B cell (primary cell): ENCODE results near the gene MUC5AC. TPM values are rescaled to one million over a fixed set of nuclear protein-coding genes. Genes with fewer than 3 reads are reported as not detected.
"Not testable (repeated sequence)": the region's sequence is repeated elsewhere in the genome, so short reads cannot be mapped to it uniquely, and the experiment has no call there.

ENCODE experiments used
- ATAC-seq: fragments of 200-7000 bp; cut with Tn5 transposase; one replicate; pipeline ENCODE4 v1.10.0; 2021; ENCODE audit warnings: low read depth, mild to moderate bottlenecking, moderate number of reproducible peaks, moderate library complexity
- CTCF ChIA-PET: fragments of 350-600 bp; sonication (Branson Sonifier 250); formaldehyde crosslinking; loops from one replicate; lab custom pipeline; 2021; ENCODE audit warnings: antibody characterized with exemption, inconsistent platforms; lab: Charles Lee
- POLR2A ChIA-PET: fragments of 350-600 bp; sonication (Branson Sonifier 250); formaldehyde crosslinking; loops from one replicate; lab custom pipeline; 2021; ENCODE audit warnings: antibody characterized with exemption; lab: Charles Lee
- DNase-seq: peaks from one replicate; pipeline ENCODE4 v3.0.0; 2013
- H2AFZ ChIP-seq: 2 replicates; pipeline ENCODE4 v1.6.1; 2012; ENCODE audit warnings: mild to moderate bottlenecking, low read depth, low read length; ENCODE audit not compliant: insufficient read depth, poor library complexity, severe bottlenecking
- H3K27ac ChIP-seq, 2 donors: 1 replicate in 1 of 2; 2 replicates in 1 of 2; pipeline ENCODE4 v1.5.1; 2012 to 2013; ENCODE audit warnings: low read length in 2 of 2, mild to moderate bottlenecking in 2 of 2, moderate library complexity in 1 of 2
- H3K27me3 ChIP-seq, 4 experiments: fragments of 200-600 bp in 1 of 4; sonication (generic) in 1 of 4; replicated peaks in 1 of 4; 1 replicate in 2 of 4; 2 replicates in 2 of 4; pipeline versions ENCODE4 v1.6.1 to v1.7.0; 2013 to 2016; ENCODE audit warnings: low read length in 3 of 4, mild to moderate bottlenecking in 2 of 4, mixed read lengths in 1 of 4, moderate library complexity in 1 of 4; ENCODE audit not compliant: insufficient read depth in 4 of 4, control insufficient read depth in 3 of 4; ENCODE audit errors: control extremely low read depth in 1 of 4
- H3K36me3 ChIP-seq, 2 experiments: replicated peaks in 1 of 2; 1 replicate in 1 of 2; 2 replicates in 1 of 2; pipeline versions ENCODE4 v1.6.1 to v1.7.1; 2013; ENCODE audit warnings: low read length in 1 of 2; ENCODE audit not compliant: insufficient read depth in 2 of 2, control insufficient read depth in 1 of 2; ENCODE audit errors: control extremely low read depth in 1 of 2, extremely low read depth in 1 of 2
- H3K4me1 ChIP-seq, 2 donors: fragments of 200-600 bp in 1 of 2; sonication (generic) in 1 of 2; 1 replicate in 1 of 2; 2 replicates in 1 of 2; pipeline versions ENCODE4 v1.5.1 to v1.6.1; 2013 to 2017; ENCODE audit warnings: low read length in 2 of 2; ENCODE audit not compliant: control insufficient read depth in 2 of 2, insufficient read depth in 2 of 2
- H3K4me2 ChIP-seq: replicated peaks from 2 replicates; pipeline ENCODE3; 2012; ENCODE audit warnings: mild to moderate bottlenecking, low read depth, low read length; ENCODE audit not compliant: poor library complexity, severe bottlenecking
- H3K4me3 ChIP-seq, 5 experiments: fragments of 200-600 bp in 1 of 5; sonication (generic) in 1 of 5; 1 replicate in 3 of 5; 2 replicates in 2 of 5; pipeline versions ENCODE4 v1.5.1 to v1.7.0; 2011 to 2016; ENCODE audit warnings: low read length in 4 of 5, mild to moderate bottlenecking in 4 of 5, low read depth in 2 of 5, control low read depth in 1 of 5, moderate library complexity in 1 of 5; ENCODE audit not compliant: insufficient read depth in 1 of 5; ENCODE audit errors: control extremely low read depth in 1 of 5, extremely low read depth in 1 of 5
- H3K79me2 ChIP-seq: fragments of 200-600 bp; sonication (generic); one replicate; pipeline ENCODE4 v1.6.0; 2016; ENCODE audit warnings: low read length; ENCODE audit not compliant: control insufficient read depth, insufficient read depth
- H3K9ac ChIP-seq: fragments of 200-600 bp; sonication (generic); 2 replicates; pipeline ENCODE4 v1.6.1; 2017; ENCODE audit warnings: mild to moderate bottlenecking, low read length, moderate library complexity
- H3K9me3 ChIP-seq, 3 donors: one replicate each; pipeline versions ENCODE4 v1.6.1 to v1.7.1; 2013; ENCODE audit warnings: low read length in 2 of 3; ENCODE audit not compliant: control insufficient read depth in 2 of 3, insufficient read depth in 1 of 3; ENCODE audit errors: control extremely low read depth in 1 of 3
- H4K20me1 ChIP-seq: 2 replicates; pipeline ENCODE4 v1.6.0; 2012; ENCODE audit warnings: mild to moderate bottlenecking, low read length; ENCODE audit not compliant: insufficient read depth, control insufficient read depth, poor library complexity, severe bottlenecking
- H3K27ac Mint-ChIP-seq: one replicate; pipeline ENCODE4 v1.8.0; 2021; ENCODE audit warnings: mixed read lengths
- H3K27me3 Mint-ChIP-seq: one replicate; pipeline ENCODE4 v1.8.0; 2021; ENCODE audit warnings: mixed read lengths
- H3K4me1 Mint-ChIP-seq: one replicate; pipeline ENCODE4 v1.8.0; 2021; ENCODE audit warnings: mixed read lengths
- H3K4me3 Mint-ChIP-seq: one replicate; pipeline ENCODE4 v1.8.0; 2021; ENCODE audit warnings: mixed read lengths
- H3K9me3 Mint-ChIP-seq: one replicate; pipeline ENCODE4 v1.8.0; 2022; ENCODE audit warnings: mixed read lengths; ENCODE audit not compliant: insufficient read depth
- EZH2 ChIP-seq: IDR thresholded peaks from 2 replicates; pipeline ENCODE4 v1.6.1; 2012; ENCODE audit warnings: borderline replicate concordance, low read depth, mild to moderate bottlenecking, moderate library complexity, low read length; ENCODE audit not compliant: insufficient read depth, poor library complexity, severe bottlenecking
- WGBS: methylation state at CpG from one replicate; pipeline ENCODE4 v1.1.5; 2013; ENCODE audit warnings: missing lambda C conversion rate; ENCODE audit not compliant: insufficient coverage; 5-methylcytosine and 5-hydroxymethylcytosine counted together
- intact Hi-C: fragments of 100-400 bp; cut with micrococcal nuclease; formaldehyde crosslinking; loops from one replicate; pipeline ENCODE4 v1.10.0; 2022
- polyA plus RNA-seq: library from polyadenylated mRNA; depleted of rRNA; stranded (reverse); fragments of >200 nt; gene quantifications from 2 replicates; pipeline ENCODE4 v1.2.3, GENCODE V29; 2012
- total RNA-seq, 2 donors: library from RNA; stranded (reverse); fragments of 120-200 nt in 1 of 2; gene quantifications; 1 replicate in 1 of 2; 2 replicates in 1 of 2; pipeline versions ENCODE4 v1.2.3 to v1.2.4, GENCODE V29; 2013 to 2022
- TF ChIP-seq, protein P1 (sequence below): fragments of 200-600 bp; IDR thresholded peaks from one replicate; pipeline ENCODE4 v1.8.0; 2022; ENCODE audit warnings: antibody characterized with exemption, mild to moderate bottlenecking

The MUC5AC gene
- total and polyA plus RNA-seq, 2 donors (not counting 1 experiment from before 2014, with no cell fraction given) = not detected

GRCh38 chr11:1241706-1242105 lies 84.0 kb downstream of the MUC5AC start:
- Histone ChIP-seq H3K4me2 (no peak overlapping the region), H4K20me1 (no peaks in the 10 kb centered on the region), H3K4me1 (no peaks in the 10 kb centered on the region), H3K4me3 (no peak overlapping the region), H3K9me3 (peaks cover 0 to 13% (median 0%) of the 10 kb centered on the region in 3 donors), H3K27me3 (no peaks in the 10 kb centered on the region), H3K27ac (no peak overlapping the region), H3K36me3 (no peaks in the 10 kb centered on the region), H2AFZ (no peak overlapping the region), H3K9ac (no peak overlapping the region), H3K79me2 (no peaks in the 10 kb centered on the region)
- no peak overlapping the region for H3K4me3 Mint-ChIP-seq
- H3K9me3 Mint-ChIP-seq = no peaks in the 10 kb centered on the region
- ATAC-seq (no peak), DNase-seq (no peak)
- POLR2A ChIA-PET = no interaction called here
- H3K4me1 Mint-ChIP-seq = no peaks in the 10 kb centered on the region
- TF ChIP-seq EZH2 = no peak
- TF ChIP-seq, protein P1, sequence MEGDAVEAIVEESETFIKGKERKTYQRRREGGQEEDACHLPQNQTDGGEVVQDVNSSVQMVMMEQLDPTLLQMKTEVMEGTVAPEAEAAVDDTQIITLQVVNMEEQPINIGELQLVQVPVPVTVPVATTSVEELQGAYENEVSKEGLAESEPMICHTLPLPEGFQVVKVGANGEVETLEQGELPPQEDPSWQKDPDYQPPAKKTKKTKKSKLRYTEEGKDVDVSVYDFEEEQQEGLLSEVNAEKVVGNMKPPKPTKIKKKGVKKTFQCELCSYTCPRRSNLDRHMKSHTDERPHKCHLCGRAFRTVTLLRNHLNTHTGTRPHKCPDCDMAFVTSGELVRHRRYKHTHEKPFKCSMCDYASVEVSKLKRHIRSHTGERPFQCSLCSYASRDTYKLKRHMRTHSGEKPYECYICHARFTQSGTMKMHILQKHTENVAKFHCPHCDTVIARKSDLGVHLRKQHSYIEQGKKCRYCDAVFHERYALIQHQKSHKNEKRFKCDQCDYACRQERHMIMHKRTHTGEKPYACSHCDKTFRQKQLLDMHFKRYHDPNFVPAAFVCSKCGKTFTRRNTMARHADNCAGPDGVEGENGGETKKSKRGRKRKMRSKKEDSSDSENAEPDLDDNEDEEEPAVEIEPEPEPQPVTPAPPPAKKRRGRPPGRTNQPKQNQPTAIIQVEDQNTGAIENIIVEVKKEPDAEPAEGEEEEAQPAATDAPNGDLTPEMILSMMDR = no peak
- no peaks in the 10 kb centered on the region for H3K27me3 Mint-ChIP-seq
- WGBS = 97% methylated on average over 20 of the region's 20 CpGs
- no peak overlapping the region for H3K27ac Mint-ChIP-seq
- intact Hi-C loops = no loop called here
- CTCF ChIA-PET = no interaction called here

GRCh38 chr11:1242289-1242688 lies 84.5 kb downstream of the MUC5AC start:
- H3K79me2 ChIP-seq = no peaks in the 10 kb centered on the region
- H3K4me1 ChIP-seq = no peaks in the 10 kb centered on the region
- no peak overlapping the region for H3K4me3 Mint-ChIP-seq
- no peaks in the 10 kb centered on the region for H3K9me3 Mint-ChIP-seq
- no peaks in the 10 kb centered on the region for H3K4me1 Mint-ChIP-seq
- H2AFZ ChIP-seq = no peak overlapping the region
- H3K4me3 ChIP-seq = no peak overlapping the region
- TF ChIP-seq, protein P1 = no peak
- TF ChIP-seq EZH2 = no peak
- no peak overlapping the region for H3K9ac ChIP-seq
- H3K9me3 ChIP-seq = peaks cover 0 to 13% (median 0%) of the 10 kb centered on the region in 3 donors
- H3K27me3 Mint-ChIP-seq = no peaks in the 10 kb centered on the region
- ChIA-PET CTCF (no interaction called here), POLR2A (no interaction called here)
- no peak for ATAC-seq
- intact Hi-C loops = no loop called here
- DNase-seq = no peak
- no peaks in the 10 kb centered on the region for H3K27me3 ChIP-seq
- H3K4me2 ChIP-seq = no peak overlapping the region
- WGBS = 97% methylated on average over 20 of the region's 20 CpGs
- no peaks in the 10 kb centered on the region for H3K36me3 ChIP-seq
- H3K27ac Mint-ChIP-seq = no peak overlapping the region
- no peak overlapping the region for H3K27ac ChIP-seq
- H4K20me1 ChIP-seq = no peaks in the 10 kb centered on the region

GRCh38 chr11:1242751-1243150 lies 85.0 kb downstream of the MUC5AC start:
- H3K4me1 Mint-ChIP-seq, H3K27ac ChIP-seq, H3K27ac Mint-ChIP-seq, H2AFZ ChIP-seq, intact Hi-C loops, H3K27me3 ChIP-seq, POLR2A ChIA-PET, DNase-seq, H3K36me3 ChIP-seq, H3K4me2 ChIP-seq, H3K27me3 Mint-ChIP-seq, H3K9me3 Mint-ChIP-seq, H3K4me1 ChIP-seq, CTCF ChIA-PET, H3K9ac ChIP-seq, ATAC-seq, H3K4me3 Mint-ChIP-seq, H3K79me2 ChIP-seq, H4K20me1 ChIP-seq, H3K4me3 ChIP-seq: not testable (repeated sequence)
- 100% methylated on average over 1 of the region's 11 CpGs for WGBS
- H3K9me3 ChIP-seq = peaks cover 0 to 13% (median 0%) of the 10 kb centered on the region in 3 donors
